ENCODE data around the gene ALG9. TPM values are rescaled to one million over a fixed set of nuclear protein-coding genes. Genes with fewer than 3 reads are reported as not detected.

Gene ALG9
- 31.4 and 33.3 TPM in 2 replicates for polyA plus RNA-seq (2011; rRNA removed)
- polyA plus RNA-seq (2012; cell fraction: cytosol; rRNA removed), result 10.6 and 11.3 TPM in 2 replicates
- 14.2 and 16.7 TPM in 2 replicates for polyA plus RNA-seq (2012; cell fraction: nucleus; rRNA removed)
- polyA plus RNA-seq (2017; fragmentation: RNase III; extraction: RNeasy Plus Mini Kit Qiagen cat#74134 plus additional on column Dnase treatment), result 15.0 to 15.8 TPM (median 15.3 TPM) in 3 replicates
- 35.5 and 38.8 TPM in 2 replicates for polyA minus RNA-seq (2011; rRNA and poly(A)+ RNA removed)

GRCh38 chr11:111870886-111871692 is at the start of gene ALG9:
TSS of gene ALG9 (minus strand) at chr11:111871581. CDS start at chr11:111871482, 99 bp downstream.
- peak; percentile 94 to 96 for ATAC-seq
- Histone ChIP-seq H3K4me1 (peaks cover 9% of the 10 kb centered on the region; the same call in 2 of the 3 replicates), H3K9me3 (no peaks in the 10 kb centered on the region), H3K27ac (peak within 1 kb of the TSS; percentile 92 to 99), H3K4me2 (peak within 1 kb of the TSS; percentile 90), H3K4me3 (peak within 1 kb of the TSS; percentile 61)
- DNase-seq (ENCODE audit: low read depth in 1 of 2, low spot score in 1 of 2), result peak; percentile 70 to 82
- POLR2A ChIA-PET, result interaction anchor here (0.9 to 1.6 kb wide), 4 partner anchors 56 to 269 kb away, joined by 3 to 4 read pairs (median 4); partner anchors contain the start of gene SIK2
- 1% methylated on average over 24 of the region's 51 CpGs for WGBS (ENCODE audit: missing lambda C conversion rate)
- no peak for FAIRE-seq
- TF ChIP-seq MAX (IDR thresholded peaks at IDR 0.05), result 0 out of 2 replicates have a peak, but pooled peaks have one; percentile 52
- TF ChIP-seq JUN (IDR thresholded peaks at IDR 0.05), result peak; percentile 40 to 42; a peak in 1 of 5 replicates
- TF ChIP-seq KDM5A (IDR thresholded peaks at IDR 0.05), result peak; percentile 44; the same call in 1 of the 2 replicates
- no peak for TF ChIP-seq NPAS2 (CRISPR knock-in tag; IDR thresholded peaks at IDR 0.05; ENCODE audit: borderline replicate concordance)
- TF ChIP-seq POLR2A (IDR thresholded peaks at IDR 0.05; ENCODE audit: low read length), result peak; percentile 33
- peak; percentile 35; the same call in 1 of the 2 replicates for TF ChIP-seq PHF8 (IDR thresholded peaks at IDR 0.05; ENCODE audit: borderline replicate concordance, low read depth)
- CTCF ChIA-PET, result interaction anchor here (0.6 to 1.8 kb wide), 7 partner anchors 10 to 111 kb away, joined by 3 to 6 read pairs (median 4); no protein-coding TSS in a partner anchor

- ChIA-PET CTCF (interaction anchor here (0.6 to 0.8 kb wide), 2 partner anchors 66 to 558 kb away, joined by 3 to 4 read pairs; no protein-coding TSS in a partner anchor), POLR2A (no interaction called here)
- no peak overlapping the region for H3K27ac ChIP-seq
- H3K9me3 ChIP-seq, result no peaks in the 10 kb centered on the region
- DNase-seq (ENCODE audit: low read depth in 1 of 2, low spot score in 1 of 2) (no peak), FAIRE-seq (no peak), ATAC-seq (no peak)
- TF ChIP-seq HEYL (CRISPR knock-in tag; IDR thresholded peaks at IDR 0.05) (no peak), ELK1 (IDR thresholded peaks at IDR 0.05; ENCODE audit: low read depth, low read length) (no peak), CEBPB (IDR thresholded peaks at IDR 0.05) (no peak), CHD2 (IDR thresholded peaks at IDR 0.05; ENCODE audit: low read length, partially characterized antibody) (no peak), ATOH8 (CRISPR knock-in tag; IDR thresholded peaks at IDR 0.05; ENCODE audit: low read depth) (no peak), CTCF (IDR thresholded peaks at IDR 0.05) (no peak), PHF8 (IDR thresholded peaks at IDR 0.05; ENCODE audit: borderline replicate concordance, low read depth) (no peak), ZFP36 (IDR thresholded peaks at IDR 0.05; ENCODE audit: borderline replicate concordance, partially characterized antibody) (no peak), NR3C1 (IDR thresholded peaks at IDR 0.05) (no peak), POLR2A (IDR thresholded peaks at IDR 0.05; ENCODE audit: low read length) (no peak), USF2 (IDR thresholded peaks at IDR 0.05) (no peak), MYC (IDR thresholded peaks at IDR 0.05; ENCODE audit: borderline replicate concordance, low read length) (no peak), TFCP2L1 (CRISPR knock-in tag; IDR thresholded peaks at IDR 0.05) (no peak), POLR2AphosphoS2 (conservative IDR thresholded peaks at IDR 0.05; ENCODE audit: low read length) (no peak), SMC3 (IDR thresholded peaks at IDR 0.05) (no peak), ZC3H11A (IDR thresholded peaks at IDR 0.05) (no peak)
- H3K4me3 ChIP-seq, result no peak overlapping the region
- H3K4me1 ChIP-seq, result peaks cover 39% of the 10 kb centered on the region
- no peak overlapping the region for H3K4me2 ChIP-seq
- WGBS (ENCODE audit: missing lambda C conversion rate), result 96% methylated on average over 2 of the region's 2 CpGs
Observed at GRCh38 chr11:111920908-111921307, 49.5 kb upstream of the ALG9 start.
